Activated CD4-positive, alpha-beta T cell treated with anti-CD3 and anti-CD28 coated beads, Interleukin-2, Interleukin-6, amounts not matched to agents 100 ng/mL and 50 ng/mL, durations not matched to agents 16 hours and 8 hours (primary cell): ENCODE data around the gene DMXL2.
"Not testable (repeated sequence)": the region's sequence is repeated elsewhere in the genome, so short reads cannot be mapped to it uniquely, and the experiment has no call there.

Experiments
- DNase-seq: peaks from one replicate; pipeline ENCODE4 v3.0.0-alpha.2; 2020

The DMXL2 gene

DNA sequence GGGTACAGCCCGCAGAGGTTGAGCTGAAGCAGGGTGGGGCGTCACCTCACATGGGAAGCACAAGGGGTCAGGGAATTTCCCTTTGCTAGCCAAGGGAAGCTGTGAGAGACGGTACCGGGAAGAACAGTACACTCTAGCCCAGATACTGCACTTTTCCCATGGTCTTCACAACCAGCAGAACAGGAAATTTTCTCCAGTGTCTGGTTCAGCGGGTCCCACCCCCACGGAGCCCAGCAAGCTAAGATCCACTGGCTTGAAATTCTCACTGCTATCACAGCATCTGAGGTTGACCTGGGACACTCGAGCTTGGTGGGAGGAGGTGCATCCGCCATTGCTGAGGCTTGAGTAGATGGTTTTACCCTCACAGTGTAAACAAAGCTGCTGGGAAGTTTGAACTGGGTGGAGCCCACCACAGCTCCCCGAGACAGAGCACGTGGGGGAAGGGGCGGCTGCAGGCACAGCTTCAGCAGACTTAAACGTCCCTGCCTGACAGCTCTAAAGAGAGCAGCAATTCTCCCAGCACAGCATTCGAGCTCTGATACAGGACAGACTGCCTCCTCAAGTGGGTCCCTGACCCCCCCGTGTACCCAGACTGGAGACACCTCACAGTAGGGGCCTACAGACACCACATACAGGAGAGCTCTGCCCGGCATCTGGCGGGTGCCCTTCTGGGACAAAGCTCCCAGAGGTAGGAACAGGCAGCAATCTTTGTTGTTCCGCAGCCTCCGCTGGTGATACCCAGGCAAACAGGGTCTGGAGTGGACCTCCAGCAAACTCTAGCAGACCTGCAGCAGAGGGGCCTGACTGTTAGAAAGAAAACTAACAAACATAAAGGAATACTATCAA, 53.4 kb downstream of the DMXL2 start:
- not testable (repeated sequence) for DNase-seq

DNA sequence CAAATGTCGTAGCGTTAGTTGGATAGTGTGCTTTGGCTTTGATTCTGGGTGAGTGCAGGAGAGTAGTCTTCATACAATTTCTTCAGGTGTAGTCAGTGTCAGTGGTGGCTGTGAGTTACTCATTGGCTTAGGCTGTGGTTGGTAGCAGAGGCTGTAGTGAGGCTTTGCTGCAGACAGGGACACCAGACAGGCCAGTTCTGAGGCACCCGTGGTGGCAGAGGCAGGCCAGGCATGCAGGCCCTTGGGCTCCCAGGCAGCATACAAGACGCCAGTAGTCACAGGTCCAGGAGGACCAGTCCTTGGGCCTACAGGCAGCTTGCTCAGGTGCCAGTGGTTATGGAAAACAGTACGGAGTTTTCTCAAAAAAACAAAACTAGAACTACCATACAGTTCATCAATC, 61.3 kb downstream of the DMXL2 start:
- DNase-seq = no peak

DNA sequence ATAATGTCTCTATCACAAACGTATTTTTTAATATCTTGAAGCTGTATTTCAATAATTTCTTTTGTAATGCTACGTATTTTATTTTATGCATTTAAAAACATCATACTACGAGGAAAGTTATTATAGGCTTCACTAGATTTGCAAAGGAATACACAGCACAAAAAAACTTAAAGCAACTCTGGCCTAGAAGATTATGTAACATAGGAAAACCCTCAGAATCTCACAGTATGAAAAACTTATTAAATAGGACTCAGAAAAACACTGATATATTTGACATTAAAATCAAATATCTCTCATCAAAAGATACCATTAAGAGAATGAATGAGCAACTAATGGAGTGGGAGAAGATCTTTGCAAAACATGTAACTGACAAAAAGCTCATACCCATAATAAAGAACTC, 63.7 kb downstream of the DMXL2 start:
- no peak for DNase-seq

DNA sequence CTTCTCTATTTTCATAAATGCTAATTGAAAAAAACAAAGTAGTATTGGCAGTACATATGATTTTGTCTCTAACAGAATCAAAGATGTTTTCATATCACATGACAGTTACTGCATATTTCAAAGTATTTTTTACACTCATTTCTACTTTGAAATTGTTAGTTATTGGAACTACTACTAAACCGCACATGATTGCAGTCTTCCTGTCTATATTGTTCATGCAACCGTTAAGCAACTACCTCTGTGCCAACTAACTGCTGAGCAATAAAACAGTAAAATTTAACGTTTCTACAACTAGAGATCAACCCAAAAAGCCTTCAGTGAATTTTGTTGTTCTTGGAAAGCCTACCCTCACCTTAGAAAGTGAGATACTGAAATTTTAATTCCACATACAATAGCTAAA, 64.2 kb downstream of the DMXL2 start:
- no peak for DNase-seq

DNA sequence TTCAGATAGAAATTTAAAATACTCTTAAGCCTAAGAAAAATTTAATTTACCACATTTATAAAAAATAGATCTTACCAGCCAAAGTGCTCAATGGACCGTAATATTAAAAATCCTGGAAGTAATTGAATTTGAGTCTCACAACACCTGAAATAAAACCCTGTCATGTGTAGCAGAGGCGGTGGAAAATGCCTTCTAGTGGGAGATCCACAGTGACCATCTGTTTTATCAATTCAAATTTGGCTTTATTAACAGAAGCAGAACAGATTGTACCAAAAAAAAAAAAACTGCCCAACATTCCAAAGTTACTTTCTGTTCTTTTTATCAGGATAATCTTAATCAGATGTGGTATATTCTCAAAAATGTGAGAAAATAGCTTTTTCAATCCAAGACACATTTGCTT, 71.7 kb downstream of the DMXL2 start:
- no peak for DNase-seq

DNA sequence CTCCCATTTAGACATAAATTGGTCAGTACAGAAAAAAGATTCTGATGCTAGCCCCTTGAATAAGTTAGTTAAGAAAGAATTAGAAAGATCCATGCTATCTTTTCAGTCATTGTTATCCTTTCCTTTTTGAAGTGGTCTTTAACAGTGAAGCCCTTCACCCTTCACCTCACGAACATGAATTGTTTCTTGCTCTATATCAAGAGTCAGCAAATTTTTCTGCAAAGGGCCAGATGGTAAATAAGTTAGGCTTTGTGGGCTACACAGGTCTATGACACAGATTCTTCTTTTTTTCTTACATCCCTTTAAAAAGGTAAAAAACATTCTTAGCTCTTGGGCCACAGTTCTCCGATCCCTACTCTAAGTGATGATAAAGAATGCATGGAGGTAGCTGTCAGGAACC, 74.9 kb downstream of the DMXL2 start:
- no peak for DNase-seq

DNA sequence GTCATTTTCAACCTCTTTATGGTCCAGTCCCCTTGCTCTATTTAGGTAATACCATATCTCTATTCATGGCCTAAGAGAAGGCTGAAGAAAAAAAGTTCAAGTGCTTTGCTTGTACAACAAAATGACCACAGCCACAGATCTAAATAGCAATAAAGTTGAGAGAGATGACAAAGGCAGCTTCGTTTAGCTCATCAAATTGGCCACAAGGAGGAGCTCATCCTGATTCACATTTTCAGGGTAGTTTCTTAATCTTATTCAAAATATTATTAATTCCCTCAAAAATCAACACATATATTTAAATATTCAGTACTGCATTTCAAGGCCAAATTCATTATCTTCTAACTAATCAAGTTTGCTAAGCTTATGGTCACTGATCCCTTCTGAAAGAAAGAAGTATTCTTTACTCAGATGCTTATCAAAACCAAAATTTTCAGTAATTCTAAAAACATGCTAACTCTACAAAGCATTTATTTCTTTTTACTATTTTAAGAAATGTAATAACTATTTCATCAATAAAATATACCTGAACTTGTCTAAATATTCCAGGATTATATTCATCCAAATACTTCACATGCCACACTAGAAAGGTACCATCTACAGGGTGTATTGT, 85.5 kb downstream of the DMXL2 start:
- DNase-seq = peak; percentile 12

DNA sequence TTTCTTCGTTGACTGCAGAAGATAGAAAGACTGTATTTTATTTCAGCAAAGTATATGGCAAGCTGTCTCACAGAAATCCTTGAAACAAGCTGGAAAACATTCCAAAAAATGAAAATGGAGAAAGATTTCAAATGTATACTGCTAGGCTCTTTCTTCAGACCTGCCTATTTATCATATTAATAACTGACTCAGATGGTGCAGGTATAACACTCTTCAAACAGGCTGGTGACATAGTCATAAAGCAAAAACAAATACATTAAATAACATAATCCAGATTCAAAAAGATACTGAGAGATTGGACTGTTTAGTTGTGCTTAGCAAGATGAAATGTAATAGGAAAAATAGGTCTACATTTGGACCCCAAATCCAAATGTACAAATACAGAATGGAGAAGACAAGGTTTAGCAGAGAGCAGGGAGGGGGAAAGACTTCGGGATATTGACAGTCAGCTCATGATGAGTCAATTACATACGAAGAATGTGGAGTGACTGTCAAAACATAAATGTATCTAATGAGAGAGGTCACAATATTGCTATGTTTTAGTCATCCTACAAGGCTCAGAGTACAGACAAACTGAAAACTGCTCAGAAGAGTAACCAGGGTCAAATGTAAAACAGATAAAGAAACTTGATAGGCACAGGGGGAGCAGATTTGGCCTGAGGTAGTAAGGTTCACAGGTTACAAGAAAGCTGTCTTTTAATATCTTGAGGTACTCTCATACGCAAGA, 88.7 kb downstream of the DMXL2 start:
- DNase-seq = peak; percentile 17

DNA sequence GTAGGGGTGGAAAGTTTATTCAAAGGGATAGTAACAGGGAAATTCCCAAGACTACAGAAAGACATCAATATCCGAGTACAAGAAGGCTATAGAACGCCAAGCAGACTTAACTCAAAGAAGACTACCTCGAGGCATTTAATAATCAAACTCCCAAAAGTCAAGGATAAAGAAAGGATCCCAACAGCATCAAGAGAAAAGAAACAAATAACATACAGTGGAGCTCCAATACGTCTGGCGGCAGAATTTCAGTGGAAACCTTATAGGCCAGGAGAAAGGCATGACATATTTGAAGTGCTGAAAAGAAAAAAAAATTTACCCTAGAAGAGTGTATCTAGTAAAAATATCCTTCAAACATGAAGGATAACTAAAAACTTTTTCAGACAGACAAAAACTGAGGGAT, 95.6 kb downstream of the DMXL2 start:
- no peak for DNase-seq

DNA sequence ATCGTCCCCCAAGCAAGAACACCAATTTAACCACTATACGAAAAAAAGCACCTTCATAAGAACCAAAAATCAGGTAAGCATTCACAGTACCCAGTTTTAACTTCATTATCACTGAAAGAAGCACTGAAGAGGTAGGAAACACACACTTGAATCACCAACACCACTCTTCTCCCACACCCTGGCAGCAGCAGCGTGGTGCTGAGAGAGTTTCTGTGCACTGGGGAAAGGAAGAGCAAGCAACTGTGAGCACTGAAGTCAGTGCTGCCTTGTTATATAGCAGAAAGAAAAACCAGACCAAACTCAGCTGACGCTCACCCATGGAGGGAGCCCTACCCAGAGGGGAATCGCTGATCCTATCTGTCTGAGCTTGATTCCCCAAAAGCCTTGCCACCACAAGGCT, 98.2 kb downstream of the DMXL2 start:
- DNase-seq = no peak

DNA sequence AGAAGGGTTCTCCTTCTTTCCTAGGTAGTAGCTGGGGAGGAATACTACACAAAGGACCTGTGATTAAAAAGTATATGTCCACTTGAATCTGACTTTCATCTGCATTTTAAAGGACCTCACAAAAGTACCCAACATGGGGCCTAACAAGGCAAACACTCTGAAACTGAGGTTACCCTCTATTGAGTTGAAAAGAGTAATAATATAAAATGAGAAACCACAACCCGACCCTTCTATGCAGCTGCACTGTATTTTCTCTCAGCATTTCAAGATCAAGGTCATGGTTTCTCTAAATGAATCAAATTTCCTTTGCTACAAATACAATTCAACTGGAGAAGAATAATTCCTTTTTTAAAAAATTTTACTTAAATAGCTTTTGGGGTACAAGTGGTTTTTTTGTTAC, 106.3 kb downstream of the DMXL2 start:
- no peak for DNase-seq

DNA sequence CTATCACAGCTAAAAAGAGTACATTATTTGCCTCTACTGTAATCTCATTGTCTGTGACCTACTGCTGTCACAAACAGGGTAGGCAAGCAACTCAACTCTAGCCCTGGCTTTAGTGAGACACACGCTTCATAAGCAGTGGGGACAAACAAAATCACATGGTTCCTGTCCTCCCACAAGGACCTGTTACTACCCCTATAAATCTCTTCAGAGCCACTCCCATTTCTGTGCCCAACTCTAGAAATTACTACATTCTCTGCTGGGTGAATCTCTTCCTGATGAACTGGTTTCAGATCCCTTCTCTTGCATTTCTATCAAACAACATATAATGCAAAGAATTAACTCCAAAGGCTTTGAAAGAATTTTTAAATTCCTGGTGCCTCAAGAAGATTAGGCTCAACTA, 117.3 kb downstream of the DMXL2 start:
- DNase-seq = no peak

DNA sequence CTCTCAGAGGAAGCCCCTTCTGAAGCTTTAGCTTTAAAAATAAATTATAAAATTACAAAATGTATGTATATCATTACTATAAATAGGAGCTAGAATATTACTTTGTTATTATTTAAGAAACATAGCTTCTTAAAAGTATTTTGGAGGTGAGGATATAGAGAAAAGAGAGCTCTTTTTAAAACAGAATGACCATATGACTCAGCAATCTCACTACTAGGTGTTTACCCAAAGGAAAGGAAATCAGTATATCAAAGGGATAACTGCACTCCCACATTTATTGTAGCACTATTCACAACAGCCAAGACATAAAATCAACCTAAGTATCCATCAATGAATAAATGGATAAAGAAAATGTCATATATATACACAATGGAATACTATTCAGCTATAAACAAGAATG, 119.6 kb downstream of the DMXL2 start:
- DNase-seq = no peak

DNA sequence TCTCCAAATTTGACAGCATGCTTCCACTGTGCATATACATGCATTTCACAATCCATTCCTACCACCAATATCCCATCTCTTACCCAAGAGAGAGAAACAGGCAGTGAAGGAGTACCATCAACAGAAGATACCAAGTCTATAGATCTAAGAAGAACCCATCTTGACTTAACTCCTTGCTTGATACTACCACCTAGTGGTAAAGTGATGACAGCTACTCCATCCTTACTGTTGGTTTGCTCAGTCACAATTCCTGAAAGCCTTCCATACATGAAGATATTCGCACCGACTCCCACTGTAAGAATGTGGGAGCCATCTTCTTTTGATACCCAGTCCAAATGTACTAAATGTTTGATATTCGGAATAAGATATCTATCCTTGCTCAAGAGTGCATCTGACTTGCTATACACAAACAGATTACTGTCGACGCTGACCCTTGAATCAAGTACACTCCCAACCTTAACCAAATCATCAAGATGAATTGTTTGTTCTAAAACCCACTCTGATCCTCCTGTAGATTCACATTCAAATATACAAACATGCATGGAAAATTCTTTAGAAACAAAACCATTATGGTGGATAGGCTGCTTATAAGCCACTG, 123.1 kb downstream of the DMXL2 start:
- DNase-seq = peak; percentile 18

DNA sequence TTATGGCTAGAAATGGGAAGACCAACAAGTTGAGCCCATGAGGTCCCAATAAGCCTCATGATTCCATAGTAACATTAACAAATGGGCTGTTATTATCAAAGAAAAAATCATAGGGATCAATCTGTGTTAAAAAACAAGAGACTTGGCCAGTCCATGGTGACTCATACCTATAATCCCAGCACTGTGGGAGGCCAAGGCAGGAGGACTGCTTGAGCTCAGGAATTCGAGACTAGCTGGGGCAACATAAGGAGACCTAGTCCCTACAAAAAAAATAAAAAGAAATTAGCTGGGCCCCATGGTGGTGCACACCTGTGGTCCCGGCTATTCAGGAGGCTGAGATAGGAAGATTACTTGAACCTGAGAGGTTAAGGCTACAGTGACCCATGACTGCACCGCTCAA, 124.8 kb downstream of the DMXL2 start:
- no peak for DNase-seq

DNA sequence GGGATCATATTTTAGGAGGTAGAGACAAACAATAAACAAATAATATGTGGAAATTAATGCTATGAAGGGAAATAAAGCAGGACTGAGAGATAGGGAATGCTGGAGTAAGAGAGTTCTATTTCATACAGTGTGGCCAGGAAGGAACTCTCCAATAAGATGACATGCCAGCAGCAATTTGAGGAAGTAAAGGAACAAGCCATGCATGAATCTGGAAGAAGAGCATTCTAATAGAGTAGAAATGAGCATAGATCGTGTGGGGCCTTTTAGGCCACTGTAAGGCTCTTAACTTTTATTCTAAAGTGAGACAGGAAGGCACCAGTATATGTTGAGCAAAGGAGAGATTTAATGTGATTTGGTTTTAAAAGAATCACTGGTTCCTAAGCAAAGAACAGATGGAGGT, 126.3 kb downstream of the DMXL2 start:
- DNase-seq = no peak

DNA sequence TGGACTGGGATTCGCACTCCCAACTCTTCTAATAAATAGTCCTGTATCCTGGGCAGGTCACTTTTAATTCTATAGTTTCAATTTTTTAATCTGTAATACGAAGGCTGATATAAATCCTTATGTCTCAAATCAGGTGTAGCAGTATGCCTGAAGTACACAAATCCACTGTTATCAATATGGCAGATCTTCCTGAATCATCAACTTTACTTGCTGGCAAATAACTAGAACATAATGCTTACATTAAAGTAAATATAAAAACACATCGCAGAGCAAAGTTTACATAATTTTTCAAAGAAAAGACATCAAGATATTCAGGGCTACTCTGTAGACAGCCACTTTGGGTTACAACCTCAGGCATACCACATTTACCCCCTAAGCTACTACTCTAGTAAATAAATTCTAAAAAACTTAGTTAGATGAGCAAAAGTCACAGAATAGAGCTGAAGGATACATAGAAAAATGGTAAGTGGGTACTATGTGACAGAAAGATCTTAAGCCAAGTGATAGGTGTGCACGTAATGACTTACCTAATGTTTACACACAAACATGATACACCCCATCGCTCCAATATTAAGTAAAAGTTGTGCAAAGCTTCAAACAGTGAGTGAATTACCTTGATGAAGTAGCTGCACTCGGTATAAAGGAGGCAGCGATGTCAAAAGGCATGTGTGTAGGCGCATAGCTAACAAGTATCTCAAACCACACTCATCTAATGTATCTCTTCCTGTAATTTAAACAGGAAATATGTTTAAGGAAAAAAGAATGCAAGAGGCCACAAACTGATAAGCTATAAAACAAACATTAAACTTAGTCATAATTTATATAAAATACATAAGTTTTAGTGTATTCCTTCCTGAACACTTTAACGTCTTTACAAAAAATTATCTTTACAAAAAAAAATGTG, 127.9 kb downstream of the DMXL2 start:
- DNase-seq = no peak

DNA sequence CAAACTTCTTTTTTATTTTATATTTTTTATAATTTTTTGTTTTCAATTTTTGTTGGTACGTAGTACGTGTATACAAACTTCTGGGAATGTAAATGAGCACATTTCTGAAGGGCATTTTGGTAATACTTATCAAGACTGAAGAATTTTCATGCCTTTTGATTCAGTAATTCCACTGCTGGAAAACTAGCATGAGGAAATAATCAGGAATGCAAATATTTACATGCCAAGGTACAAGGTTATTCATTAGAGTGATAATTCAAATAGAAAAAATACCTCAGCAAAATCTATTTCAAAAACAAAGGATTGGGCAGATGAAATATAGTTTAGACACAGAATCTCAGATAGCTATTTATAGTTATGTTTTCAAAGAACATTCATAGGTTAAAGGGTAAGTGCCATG, 128.7 kb downstream of the DMXL2 start:
- DNase-seq = no peak

DNA sequence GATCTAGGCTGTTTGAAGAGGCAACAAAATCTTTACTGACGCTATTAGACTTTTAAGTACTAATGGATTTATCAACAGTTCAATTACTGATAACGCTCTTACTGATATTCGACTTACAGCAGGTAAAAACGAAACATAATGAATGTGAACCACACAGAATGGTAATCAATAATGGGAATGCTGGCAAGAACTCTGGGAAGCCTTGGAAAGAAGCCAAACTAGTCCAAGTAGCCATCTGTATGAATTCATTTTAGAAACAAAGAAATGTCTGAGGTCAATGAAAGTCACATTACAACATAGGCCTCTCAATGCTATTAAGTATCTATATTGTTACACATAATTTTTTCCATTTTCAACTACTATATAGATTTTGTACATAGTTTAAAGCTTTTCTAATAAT, 130.0 kb downstream of the DMXL2 start:
- no peak for DNase-seq

DNA sequence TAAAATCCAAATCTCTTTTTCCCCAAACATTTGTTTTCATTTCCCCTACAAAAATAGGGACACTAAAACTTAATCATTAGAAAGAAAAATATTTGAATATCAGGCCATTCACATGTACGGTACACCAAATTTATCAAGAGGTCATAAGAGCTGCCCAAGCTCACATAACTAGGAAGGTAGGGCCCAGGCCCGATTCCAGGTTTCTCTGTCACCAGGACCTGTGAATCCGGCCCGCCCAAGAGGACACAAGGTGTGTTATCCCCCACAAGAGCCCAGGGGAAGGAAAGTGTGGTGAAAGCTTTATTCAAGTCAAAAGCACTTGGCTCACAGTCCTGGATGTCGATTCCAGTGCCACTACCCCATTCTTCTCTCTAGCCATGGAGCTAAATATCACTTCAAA, 130.6 kb downstream of the DMXL2 start:
- DNase-seq = no peak

DNA sequence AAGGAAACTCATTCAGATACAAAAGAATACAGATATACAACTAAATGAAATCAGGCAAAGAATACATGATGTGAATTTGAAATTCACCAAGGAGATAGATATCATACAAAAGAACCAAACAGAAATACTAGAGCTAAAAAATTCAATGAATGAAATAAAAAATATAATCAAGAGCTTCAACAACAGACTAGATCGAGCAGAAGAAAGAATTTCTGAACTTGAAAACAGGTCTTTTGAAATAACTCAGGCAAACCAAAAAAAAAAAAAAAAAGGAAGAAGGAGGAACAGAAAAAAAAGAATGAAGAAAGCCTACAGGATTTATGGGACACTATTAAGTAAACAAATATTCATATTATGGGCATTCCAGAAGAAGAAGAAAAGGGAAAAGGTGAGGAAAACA, 137.8 kb downstream of the DMXL2 start:
- DNase-seq = no peak

DNA sequence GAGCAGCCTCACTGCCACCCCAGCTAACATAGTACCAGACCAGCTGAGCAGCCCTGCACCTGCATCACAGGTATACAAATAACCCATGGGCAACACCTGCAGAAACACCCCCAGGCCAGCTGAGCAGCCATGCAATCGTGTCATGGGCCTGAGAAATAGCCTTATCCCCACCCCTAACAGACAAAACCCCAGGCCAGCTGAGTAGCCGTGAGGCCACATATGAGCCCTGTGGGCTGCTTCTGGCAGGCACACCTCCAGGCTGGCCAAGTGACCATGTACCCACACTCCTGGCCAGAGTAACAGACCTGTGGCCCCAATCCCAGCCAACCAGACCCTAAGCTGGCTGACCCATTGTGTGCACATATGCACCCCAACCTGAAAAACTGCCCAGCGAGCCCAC, 138.6 kb downstream of the DMXL2 start:
- DNase-seq = no peak

DNA sequence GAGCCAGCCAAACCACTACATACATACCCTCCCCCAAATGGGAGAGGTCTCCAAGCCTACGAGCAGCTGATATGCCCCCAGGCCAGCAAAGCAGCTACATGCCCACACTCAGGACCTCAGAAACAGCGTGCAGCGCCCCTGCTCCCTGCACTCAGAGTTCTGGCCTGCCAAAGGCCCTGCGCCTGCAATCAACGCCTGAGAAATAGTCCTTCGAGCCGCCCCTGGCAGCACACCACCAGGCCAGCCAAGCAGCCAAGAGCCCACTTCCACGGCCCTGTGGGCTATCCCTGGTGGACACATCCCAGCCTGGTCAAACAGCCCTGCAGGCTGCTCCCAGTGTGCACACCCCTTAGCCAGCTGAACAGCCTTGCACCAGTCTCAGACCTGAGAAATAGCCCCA, 139.1 kb downstream of the DMXL2 start:
- no peak for DNase-seq
